Measurements from ENCODE around the gene SPAG8.

Gene SPAG8

GRCh38 chr9:35763803-35764202 lies 48.3 kb downstream of the SPAG8 start:
- Histone ChIP-seq H2AFZ (ENCODE audit: low read depth) (no peak overlapping the region), H3K4me2 (no peak overlapping the region), H3K4me1 (ENCODE audit: low read depth, poor library complexity, severe bottlenecking) (peaks cover 3% of the 10 kb centered on the region), H4K20me1 (ENCODE audit: insufficient read depth) (no peaks in the 10 kb centered on the region), H3K36me3 (ENCODE audit: insufficient read depth) (no peaks in the 10 kb centered on the region), H3K27ac (no peak overlapping the region), H3K79me2 (ENCODE audit: insufficient read depth, low read depth) (peaks cover 35% of the 10 kb centered on the region; the same call in 1 of the 2 replicates), H3K4me3 (IDR thresholded peaks at IDR 0.05; ENCODE audit: insufficient read depth, low read depth, low read length) (no peak overlapping the region), H3K27me3 (ENCODE audit: insufficient read depth, low read depth) (no peaks in the 10 kb centered on the region), H3K9ac (no peak overlapping the region)
- TF ChIP-seq CTCF (conservative IDR thresholded peaks at IDR 0.05; ENCODE audit: low read depth, low read length), result no peak

DNA sequence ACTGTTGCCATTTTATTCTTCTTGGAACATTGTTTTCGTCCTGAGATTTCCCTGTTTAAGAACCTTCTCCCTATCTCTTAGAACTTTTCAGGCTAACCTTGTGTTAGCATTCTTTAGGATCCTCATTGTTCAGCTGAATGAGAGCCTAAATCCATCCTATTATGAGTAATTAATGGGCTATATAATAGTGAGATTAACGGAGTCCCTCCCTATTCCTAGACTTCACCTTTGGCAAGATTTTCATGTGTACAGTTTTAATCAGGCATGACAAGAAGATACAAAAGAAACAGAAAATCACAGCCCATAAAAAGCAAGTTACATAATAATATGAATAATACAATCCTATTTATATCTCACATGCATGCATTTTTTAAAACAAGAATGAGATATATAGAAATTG lies 48.9 kb downstream of the SPAG8 start:
- Histone ChIP-seq H3K4me1 (ENCODE audit: low read depth, poor library complexity, severe bottlenecking) (peaks cover 10% of the 10 kb centered on the region), H3K27ac (no peak overlapping the region), H3K4me3 (IDR thresholded peaks at IDR 0.05; ENCODE audit: insufficient read depth, low read depth, low read length) (no peak overlapping the region), H3K4me2 (no peak overlapping the region), H3K9ac (no peak overlapping the region), H3K79me2 (ENCODE audit: insufficient read depth, low read depth) (peaks cover 41% of the 10 kb centered on the region; the same call in 1 of the 2 replicates), H3K36me3 (ENCODE audit: insufficient read depth) (no peaks in the 10 kb centered on the region), H4K20me1 (ENCODE audit: insufficient read depth) (no peaks in the 10 kb centered on the region), H3K27me3 (ENCODE audit: insufficient read depth, low read depth) (no peaks in the 10 kb centered on the region), H2AFZ (ENCODE audit: low read depth) (no peak overlapping the region)
- no peak for TF ChIP-seq CTCF (conservative IDR thresholded peaks at IDR 0.05; ENCODE audit: low read depth, low read length)

GRCh38 chr9:35760651-35761050 lies 51.4 kb downstream of the SPAG8 start:
- no peak overlapping the region for H3K27ac ChIP-seq
- H3K36me3 ChIP-seq (ENCODE audit: insufficient read depth), result no peaks in the 10 kb centered on the region
- H3K4me2 ChIP-seq, result no peak overlapping the region
- peaks cover 44% of the 10 kb centered on the region; the same call in 1 of the 2 replicates for H3K79me2 ChIP-seq (ENCODE audit: insufficient read depth, low read depth)
- H3K4me3 ChIP-seq (IDR thresholded peaks at IDR 0.05; ENCODE audit: insufficient read depth, low read depth, low read length), result no peak overlapping the region
- H3K9ac ChIP-seq, result no peak overlapping the region
- no peak overlapping the region for H2AFZ ChIP-seq (ENCODE audit: low read depth)
- no peak for TF ChIP-seq CTCF (conservative IDR thresholded peaks at IDR 0.05; ENCODE audit: low read depth, low read length)
- H3K27me3 ChIP-seq (ENCODE audit: insufficient read depth, low read depth), result no peaks in the 10 kb centered on the region
- no peaks in the 10 kb centered on the region for H4K20me1 ChIP-seq (ENCODE audit: insufficient read depth)
- H3K4me1 ChIP-seq (ENCODE audit: low read depth, poor library complexity, severe bottlenecking), result peaks cover 16% of the 10 kb centered on the region

DNA sequence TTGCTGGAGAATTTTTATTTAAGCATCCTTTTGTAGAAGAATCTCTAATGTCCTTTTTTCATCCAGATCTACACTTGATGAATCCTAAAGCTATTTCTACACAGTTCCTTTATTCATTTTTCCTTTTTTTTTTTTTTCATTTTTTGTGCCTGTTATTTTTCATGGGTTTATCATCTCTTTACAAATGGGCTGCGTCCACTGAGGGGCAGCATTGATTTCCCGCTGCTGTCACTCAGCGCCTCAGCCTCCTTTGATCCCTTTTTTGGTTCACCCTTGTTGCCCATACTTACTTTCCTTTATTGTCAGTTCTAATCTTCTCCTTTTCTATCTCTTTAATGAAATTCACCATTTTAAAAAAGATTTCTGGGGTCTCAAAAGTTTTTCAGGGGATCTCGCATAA lies 52.3 kb downstream of the SPAG8 start:
- Histone ChIP-seq H3K4me3 (IDR thresholded peaks at IDR 0.05; ENCODE audit: insufficient read depth, low read depth, low read length) (no peak overlapping the region), H3K4me2 (no peak overlapping the region), H3K27me3 (ENCODE audit: insufficient read depth, low read depth) (no peaks in the 10 kb centered on the region), H3K79me2 (ENCODE audit: insufficient read depth, low read depth) (peaks cover 44% of the 10 kb centered on the region; the same call in 1 of the 2 replicates), H4K20me1 (ENCODE audit: insufficient read depth) (no peaks in the 10 kb centered on the region), H2AFZ (ENCODE audit: low read depth) (no peak overlapping the region), H3K9ac (no peak overlapping the region), H3K36me3 (ENCODE audit: insufficient read depth) (no peaks in the 10 kb centered on the region), H3K27ac (no peak overlapping the region), H3K4me1 (ENCODE audit: low read depth, poor library complexity, severe bottlenecking) (peaks cover 16% of the 10 kb centered on the region)
- no peak for TF ChIP-seq CTCF (conservative IDR thresholded peaks at IDR 0.05; ENCODE audit: low read depth, low read length)

Data from KMS-11 (cell line).